Psoas muscle (tissue), 8 donors: ENCODE results near the gene PNCK. TPM values are rescaled to one million over a fixed set of nuclear protein-coding genes. Genes with fewer than 3 reads are reported as not detected.

Experiments
- ATAC-seq, 4 donors: fragments of 200-7000 bp; cut with Tn5 transposase; one replicate each; pipeline ENCODE4 v1.9.1; 2020; ENCODE audit warnings: moderate library complexity in 3 of 4, mild to moderate bottlenecking in 2 of 4
- DNase-seq, 2 donors: peaks; one replicate each; pipeline ENCODE4 v3.0.0-alpha.2; 2020
- H3K27ac ChIP-seq: fragments of 200-600 bp; one replicate; pipeline ENCODE4 v1.8.0; 2022
- H3K27me3 ChIP-seq, 3 donors: fragments of 200-600 bp in 1 of 3; one replicate each; pipeline versions ENCODE4 v1.6.1 to v1.8.0; 2013 to 2022; ENCODE audit warnings: low read length in 2 of 3, mild to moderate bottlenecking in 2 of 3, moderate library complexity in 1 of 3; ENCODE audit not compliant: insufficient read depth in 3 of 3
- H3K36me3 ChIP-seq, 2 donors: fragments of 200-600 bp in 1 of 2; one replicate each; pipeline versions ENCODE4 v1.6.1 to v1.8.0; 2013 to 2022; ENCODE audit warnings: low read depth in 1 of 2, mild to moderate bottlenecking in 1 of 2, moderate library complexity in 1 of 2; ENCODE audit not compliant: insufficient read depth in 1 of 2
- H3K4me1 ChIP-seq: fragments of 200-600 bp; one replicate; pipeline ENCODE4 v1.8.0; 2022
- H3K4me3 ChIP-seq: fragments of 200-600 bp; one replicate; pipeline ENCODE4 v1.8.0; 2022; ENCODE audit warnings: mild to moderate bottlenecking
- H3K9me3 ChIP-seq: fragments of 200-600 bp; one replicate; pipeline ENCODE4 v1.8.0; 2022
- WGBS, 3 donors: extraction: QIAGEN DNeasy Blood & Tissue Kit; methylation state at CpG; one replicate each; pipeline versions ENCODE4 v1.1.6 to v1.1.7; 2013; 5-methylcytosine and 5-hydroxymethylcytosine counted together
- intact Hi-C, 2 donors: fragments of 100-400 bp; cut with DNase I; formaldehyde crosslinking; loops; one replicate each; pipeline versions ENCODE4 v1.11.0 to v1.14.2; 2022
- polyA plus RNA-seq, 3 donors: library from polyadenylated mRNA; stranded (reverse); fragments of 200-250 nt; gene quantifications; one replicate each; pipeline ENCODE4 v1.2.3, GENCODE V29; 2013
- total RNA-seq, 4 donors: library from RNA; stranded (reverse); fragmentation: NEBNext Ultra II Directional in 2 of 4; extraction: Animal tissue kit (Norgen Biotek cat#: 25700) in 2 of 4; gene quantifications; one replicate each; pipeline versions ENCODE4 v1.2.1 to v1.2.4, GENCODE V29; 2021 to 2023
- TF ChIP-seq, protein P1 (sequence below): fragments of 200-600 bp; IDR thresholded peaks from one replicate; pipeline ENCODE4 v1.8.0; 2022; ENCODE audit warnings: antibody characterized with exemption
- donor health status: healthy with polysubstance abuse.
- donor health status: DM: no; HTN: no; CAD: no; lungs with moderate emphysema.
- donor health status: Bipolar disorder and iron deficiency.
- donor health status: healthy.
- donor health status: DM: yes; HTN: yes; CAD: no.
- donor health status: DM: no; HTN: no; CAD: no.
- donor health status: DM: no; HTN: no; CAD: no.
- donor health status: DM: yes; HTN: yes; CAD: no.

Gene PNCK
- total and polyA plus RNA-seq, 7 donors: 0.21 to 1.9 (median 0.92) TPM

DNA sequence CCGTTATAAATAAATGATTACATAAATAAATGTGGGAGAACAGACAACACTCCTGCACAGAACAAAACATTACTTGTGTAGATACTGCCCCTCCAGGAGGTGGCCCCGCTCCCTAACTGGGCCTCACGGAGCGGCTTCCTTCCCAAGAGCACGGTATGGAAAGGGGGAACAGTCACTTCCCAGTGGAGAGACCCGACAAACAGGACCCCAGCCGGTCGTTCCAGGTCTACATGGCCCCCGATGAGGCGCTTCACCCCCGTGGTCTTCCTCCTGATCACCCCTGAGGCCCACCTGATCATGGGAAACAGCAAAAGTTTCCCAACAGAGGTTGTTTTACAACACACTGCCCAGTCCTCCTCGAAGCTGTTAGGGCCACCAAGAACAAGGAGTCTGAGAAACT lies 7.6 kb upstream of the PNCK start:
- 66 to 68% (median 67%) methylated on average over 8 to 12 of the region's 12 CpGs for WGBS, 3 donors
- H3K36me3 ChIP-seq: no peaks in the 10 kb centered on the region
- TF ChIP-seq, protein P1, sequence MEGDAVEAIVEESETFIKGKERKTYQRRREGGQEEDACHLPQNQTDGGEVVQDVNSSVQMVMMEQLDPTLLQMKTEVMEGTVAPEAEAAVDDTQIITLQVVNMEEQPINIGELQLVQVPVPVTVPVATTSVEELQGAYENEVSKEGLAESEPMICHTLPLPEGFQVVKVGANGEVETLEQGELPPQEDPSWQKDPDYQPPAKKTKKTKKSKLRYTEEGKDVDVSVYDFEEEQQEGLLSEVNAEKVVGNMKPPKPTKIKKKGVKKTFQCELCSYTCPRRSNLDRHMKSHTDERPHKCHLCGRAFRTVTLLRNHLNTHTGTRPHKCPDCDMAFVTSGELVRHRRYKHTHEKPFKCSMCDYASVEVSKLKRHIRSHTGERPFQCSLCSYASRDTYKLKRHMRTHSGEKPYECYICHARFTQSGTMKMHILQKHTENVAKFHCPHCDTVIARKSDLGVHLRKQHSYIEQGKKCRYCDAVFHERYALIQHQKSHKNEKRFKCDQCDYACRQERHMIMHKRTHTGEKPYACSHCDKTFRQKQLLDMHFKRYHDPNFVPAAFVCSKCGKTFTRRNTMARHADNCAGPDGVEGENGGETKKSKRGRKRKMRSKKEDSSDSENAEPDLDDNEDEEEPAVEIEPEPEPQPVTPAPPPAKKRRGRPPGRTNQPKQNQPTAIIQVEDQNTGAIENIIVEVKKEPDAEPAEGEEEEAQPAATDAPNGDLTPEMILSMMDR: no peak
- H3K4me3 ChIP-seq: no peak overlapping the region
- ATAC-seq: peak in 1 of 4 donors; percentile 24
- no peaks in the 10 kb centered on the region for H3K9me3 ChIP-seq
- peaks cover 0 to 12% (median 0%) of the 10 kb centered on the region in 3 donors for H3K27me3 ChIP-seq
- DNase-seq: no peak
- H3K27ac ChIP-seq: no peak overlapping the region
- intact Hi-C loops: no loop called here
- no peaks in the 10 kb centered on the region for H3K4me1 ChIP-seq

DNA sequence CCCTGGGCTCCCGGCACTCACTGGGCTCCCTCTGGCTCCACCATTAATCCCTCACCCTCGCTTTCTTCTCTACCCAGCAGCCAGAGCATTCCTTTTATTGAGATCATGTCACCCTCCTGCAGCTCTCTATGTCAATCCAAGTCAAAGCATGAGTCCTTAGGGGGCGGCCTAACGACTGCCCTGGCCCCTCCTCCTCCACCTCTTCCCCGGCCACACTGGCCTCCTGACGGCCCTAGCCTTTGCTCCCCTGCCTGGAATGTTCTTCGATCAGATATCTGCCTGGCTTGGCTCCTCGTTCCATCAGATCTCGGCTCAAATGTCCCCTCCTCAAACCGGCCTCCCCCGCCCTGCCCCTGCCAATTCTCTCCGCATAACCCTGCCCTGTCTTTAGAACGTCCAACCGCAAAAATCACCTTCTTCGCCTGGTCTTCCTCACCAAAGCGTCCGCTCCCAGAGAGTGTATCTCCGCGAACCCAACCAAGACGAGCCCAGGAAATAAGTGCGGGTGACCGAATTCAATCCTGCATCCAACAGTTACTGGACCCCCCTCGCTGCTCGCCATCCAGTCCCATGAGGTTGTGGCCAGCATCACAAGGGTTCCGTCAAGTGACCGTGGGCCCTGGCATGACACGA lies 722 bp upstream of the PNCK start:
- H3K9me3 ChIP-seq: no peaks in the 10 kb centered on the region
- TF ChIP-seq, protein P1: no peak
- WGBS, 3 donors: 61 to 71% (median 68%) methylated on average over 27 of the region's 27 CpGs
- H3K27ac ChIP-seq: no peak overlapping the region
- no peaks in the 10 kb centered on the region for H3K4me1 ChIP-seq
- peaks cover 0 to 32% (median 3%) of the 10 kb centered on the region in 3 donors for H3K27me3 ChIP-seq
- H3K36me3 ChIP-seq: no peaks in the 10 kb centered on the region
- ATAC-seq: no peak
- no peak overlapping the region for H3K4me3 ChIP-seq
- DNase-seq: no peak
- intact Hi-C loops: no loop called here

DNA sequence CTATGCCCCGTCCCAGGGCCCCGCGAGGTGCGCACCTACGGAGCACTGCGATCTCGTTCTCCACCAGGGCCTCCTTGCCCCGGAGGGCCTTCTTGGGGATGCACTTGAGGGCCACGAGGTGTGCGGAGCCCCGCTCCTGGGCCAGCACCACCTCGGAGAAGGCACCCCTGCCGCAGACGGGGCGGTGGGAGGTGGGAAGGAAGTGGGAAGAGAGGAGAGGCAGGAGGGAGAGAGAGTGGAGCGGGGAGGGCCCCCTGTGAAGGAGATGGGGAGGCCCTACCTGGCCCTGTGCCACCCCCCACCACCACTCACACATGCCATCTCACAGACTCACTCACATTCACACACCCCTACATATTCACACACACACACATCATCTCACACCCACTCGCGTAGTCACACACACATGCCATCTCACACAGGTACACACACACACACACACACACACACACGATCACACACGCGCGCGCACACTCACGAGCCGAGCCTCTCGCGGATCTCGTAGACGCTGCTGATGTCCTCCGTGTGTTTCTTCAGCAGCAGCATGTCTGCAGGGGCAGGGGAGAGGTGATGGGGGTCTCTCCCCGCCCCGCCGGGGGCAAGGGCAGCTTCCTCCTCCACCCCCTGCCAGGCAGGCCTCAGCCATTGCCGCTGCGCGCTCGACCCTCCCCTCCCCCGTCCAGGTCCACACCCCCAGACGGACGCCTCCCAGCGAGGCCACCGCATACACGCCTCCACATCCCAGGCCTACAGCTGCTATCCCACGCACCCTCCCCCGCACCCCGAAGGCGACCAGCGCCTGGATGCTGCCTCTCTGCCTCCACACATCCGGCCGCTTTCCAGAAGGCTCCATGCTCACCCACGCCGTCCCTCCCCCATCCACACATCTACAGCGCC lies 834 bp downstream of the PNCK start:
- intact Hi-C loops: no loop called here
- TF ChIP-seq, protein P1: no peak
- H3K9me3 ChIP-seq: no peaks in the 10 kb centered on the region
- ATAC-seq (no peak), DNase-seq (no peak)
- WGBS, 3 donors: 48 to 70% (median 52%) methylated on average over 35 to 53 of the region's 53 CpGs
- no peak overlapping the region for H3K27ac ChIP-seq
- no peaks in the 10 kb centered on the region for H3K4me1 ChIP-seq
- H3K4me3 ChIP-seq: no peak overlapping the region
- no peaks in the 10 kb centered on the region for H3K36me3 ChIP-seq
- peaks cover 0 to 32% (median 3%) of the 10 kb centered on the region in 3 donors for H3K27me3 ChIP-seq

DNA sequence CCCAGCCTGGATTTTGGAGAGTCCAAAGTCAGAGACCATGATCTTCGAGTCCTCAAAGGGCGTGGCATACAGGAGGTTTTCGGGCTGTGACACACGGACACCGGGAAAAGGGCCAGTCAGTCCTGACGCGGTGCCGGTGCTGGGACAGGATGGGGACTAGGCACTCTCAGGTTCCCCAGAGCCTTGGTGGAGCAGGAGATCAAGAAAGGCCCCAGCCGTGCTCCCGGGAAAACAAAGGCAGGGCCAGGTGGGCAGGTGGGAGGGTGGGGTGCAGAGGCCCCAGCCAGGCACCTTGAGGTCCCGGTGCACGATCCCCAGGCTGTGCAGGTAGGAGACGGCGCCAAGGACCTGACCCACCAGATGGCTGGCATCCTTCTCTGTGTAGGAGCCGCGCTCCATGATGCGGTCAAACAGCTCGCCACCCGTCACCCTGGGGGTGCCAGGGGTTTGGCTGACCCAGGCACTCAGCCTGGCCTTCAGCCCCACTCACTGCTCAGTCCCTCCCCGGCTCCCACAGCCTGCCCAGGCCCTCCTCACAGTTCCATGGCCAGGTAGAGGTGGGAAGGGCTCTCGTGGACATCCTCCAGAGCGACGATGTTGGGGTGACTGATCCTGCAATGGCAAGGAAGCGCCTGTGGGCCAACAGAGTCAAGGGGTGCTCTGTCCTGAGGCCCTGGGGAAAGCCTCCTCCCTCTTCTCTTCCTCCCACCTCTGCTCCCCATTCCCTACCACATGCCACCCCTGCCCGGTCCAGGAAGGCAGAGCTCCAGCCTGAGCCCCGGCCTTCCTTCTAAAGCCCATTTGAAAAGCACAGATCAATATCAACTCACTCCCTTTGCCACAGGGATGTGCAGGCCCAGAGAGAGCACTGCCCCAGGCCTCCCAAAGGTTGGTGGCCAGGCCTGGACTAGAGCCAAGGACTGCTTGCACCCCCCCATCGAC lies 1.8 kb downstream of the PNCK start:
- 86 to 93% (median 91%) methylated on average over 15 to 27 of the region's 27 CpGs for WGBS, 3 donors
- H3K9me3 ChIP-seq: no peaks in the 10 kb centered on the region
- intact Hi-C loops: no loop called here
- H3K27me3 ChIP-seq: peaks cover 0 to 29% (median 3%) of the 10 kb centered on the region in 3 donors
- H3K4me1 ChIP-seq: no peaks in the 10 kb centered on the region
- no peaks in the 10 kb centered on the region for H3K36me3 ChIP-seq
- TF ChIP-seq, protein P1: no peak
- no peak for DNase-seq
- H3K4me3 ChIP-seq: no peak overlapping the region
- ATAC-seq: no peak
- H3K27ac ChIP-seq: no peak overlapping the region
